Stimulated activated CD8-positive, alpha-beta memory T cell treated with anti-CD3 and anti-CD28 coated beads, Interleukin-4, amount 100 ng/mL, for 48 hours (primary cell): ENCODE measurements around the gene PREX1.

Experiments used
- DNase-seq: peaks from one replicate; pipeline ENCODE4 v3.0.0-alpha.2; 2020

Gene PREX1

DNA sequence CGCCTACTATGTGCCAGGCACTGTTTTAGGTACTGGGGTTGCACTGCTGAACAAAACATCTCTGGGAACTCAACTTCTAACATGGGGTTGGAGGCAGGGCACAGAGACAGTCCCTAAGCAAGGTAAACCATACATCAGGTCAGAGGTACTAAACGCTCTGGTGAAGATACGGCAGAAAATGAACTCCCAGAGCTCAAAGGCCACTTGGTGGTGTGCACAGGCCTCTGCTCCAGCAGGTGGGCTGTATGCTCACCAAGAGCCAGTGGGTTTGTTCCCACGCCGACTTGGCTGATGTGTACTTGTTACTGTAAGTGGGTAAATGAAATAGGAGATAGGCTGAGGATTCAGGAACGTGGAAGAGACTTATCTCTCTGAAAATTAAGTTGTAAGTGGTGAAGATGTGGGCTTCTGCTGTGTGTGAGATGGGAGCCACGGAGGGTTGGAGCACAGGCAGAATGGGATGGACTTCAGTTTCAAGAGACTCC lies 133.4 kb downstream of the PREX1 start:
- DNase-seq: no peak

DNA sequence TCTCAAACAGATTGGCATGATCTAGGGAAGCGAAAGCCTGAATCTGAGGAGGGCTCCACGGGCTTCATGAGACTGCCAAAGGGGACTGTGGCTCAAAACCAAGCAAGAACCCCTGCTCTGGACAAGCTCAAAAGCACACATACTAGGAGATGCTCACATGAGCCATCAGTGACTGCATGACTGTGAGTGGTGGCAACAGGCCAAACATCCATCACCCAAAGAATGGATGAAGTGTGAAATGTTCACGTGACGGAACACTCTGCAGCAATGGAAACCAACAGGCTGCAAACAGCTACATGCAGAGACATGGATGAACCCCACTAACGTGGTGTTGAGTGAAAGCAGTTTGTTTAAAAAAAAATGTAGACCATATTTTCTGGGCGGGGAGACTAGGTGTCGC lies 136.3 kb downstream of the PREX1 start:
- no peak for DNase-seq

DNA sequence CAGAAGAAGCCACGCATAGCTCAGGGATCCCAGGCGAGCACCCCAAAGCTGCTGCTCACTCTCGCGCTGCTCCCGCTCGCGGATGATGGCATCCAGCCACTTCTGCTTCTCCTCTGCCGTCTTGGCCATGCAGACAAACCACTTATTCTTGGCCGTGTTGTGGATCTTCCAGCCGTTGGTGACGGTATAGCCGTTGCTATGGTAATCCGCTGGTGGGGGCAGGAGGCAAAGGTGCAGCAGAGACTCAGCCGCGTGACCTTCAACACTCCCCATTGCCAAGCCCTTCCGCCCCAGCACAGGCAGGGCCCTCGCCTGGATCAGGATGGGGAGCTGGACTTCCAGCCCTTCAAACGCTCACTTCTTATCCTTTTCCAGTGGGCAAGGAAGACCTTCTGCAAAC lies 136.9 kb downstream of the PREX1 start:
- no peak for DNase-seq

DNA sequence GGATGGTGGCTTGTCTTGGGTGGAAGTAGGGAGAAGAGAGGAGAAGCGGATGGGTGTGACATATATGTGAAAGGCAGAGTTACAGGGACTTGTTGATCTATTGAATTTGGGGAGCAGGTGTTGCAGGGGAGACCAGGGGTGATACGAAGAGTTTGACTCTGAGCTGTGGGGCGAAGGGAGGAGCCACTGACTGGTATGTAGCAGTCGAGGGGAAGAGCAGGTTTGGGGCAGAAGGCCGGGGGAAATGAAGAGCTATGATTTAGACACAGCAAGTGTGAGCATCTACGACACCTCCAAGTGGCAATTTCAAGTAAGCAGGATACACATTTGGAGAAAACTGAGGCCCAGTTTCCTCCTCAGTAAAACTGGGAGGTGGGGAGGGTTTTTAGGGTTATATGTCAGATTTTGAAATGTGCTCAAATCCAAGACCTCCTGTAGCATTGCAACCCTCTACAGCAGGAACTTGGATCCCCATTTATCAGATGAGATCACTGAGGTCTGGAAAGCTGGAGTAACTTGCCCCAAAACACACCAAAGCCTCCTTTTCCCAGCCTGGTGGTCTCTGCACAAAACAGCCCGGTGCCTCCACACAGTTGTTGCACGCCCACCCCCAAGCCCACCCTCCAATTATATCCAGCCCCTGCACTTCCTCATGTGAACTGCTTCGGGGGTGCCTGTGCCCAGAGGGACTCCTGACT lies 137.8 kb downstream of the PREX1 start:
- no peak for DNase-seq

DNA sequence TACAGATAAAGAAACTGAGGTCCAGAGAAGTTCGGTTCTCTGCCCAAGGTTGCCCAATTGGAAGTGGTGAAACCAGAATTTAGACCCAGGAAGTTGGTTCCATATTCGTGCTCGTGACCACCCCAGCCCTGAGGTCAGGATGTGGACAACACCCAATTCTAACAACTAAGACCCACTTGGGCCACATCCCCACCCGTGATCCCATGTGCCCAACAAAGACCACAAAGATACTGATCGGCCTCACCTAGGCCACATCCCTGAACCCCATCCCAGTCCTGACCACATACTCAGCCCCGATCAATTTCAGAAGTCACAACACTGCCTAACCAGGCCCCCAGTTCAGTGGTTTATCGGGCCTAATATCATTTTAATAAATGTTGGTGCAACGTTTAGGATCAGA lies 138.4 kb downstream of the PREX1 start:
- no peak for DNase-seq

DNA sequence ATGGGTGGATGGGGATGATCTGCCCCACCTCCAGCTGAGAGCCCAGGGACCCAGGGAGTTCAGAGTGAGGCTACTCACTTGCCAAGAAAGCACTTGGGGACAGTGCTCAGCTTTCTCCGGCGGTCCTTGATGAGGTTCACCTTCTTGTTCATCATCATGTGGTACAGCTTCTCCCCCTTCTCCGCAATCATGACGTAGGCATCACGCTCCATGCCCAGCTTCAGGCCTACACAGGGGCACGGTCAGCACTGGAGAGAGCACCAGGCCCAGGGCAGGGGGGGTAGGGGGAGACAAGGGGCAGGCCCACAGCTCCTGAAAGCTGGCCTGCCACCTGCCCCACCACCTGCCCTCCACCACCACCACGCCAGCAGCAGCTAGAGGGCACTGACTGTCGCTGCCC lies 139.2 kb downstream of the PREX1 start:
- no peak for DNase-seq

DNA sequence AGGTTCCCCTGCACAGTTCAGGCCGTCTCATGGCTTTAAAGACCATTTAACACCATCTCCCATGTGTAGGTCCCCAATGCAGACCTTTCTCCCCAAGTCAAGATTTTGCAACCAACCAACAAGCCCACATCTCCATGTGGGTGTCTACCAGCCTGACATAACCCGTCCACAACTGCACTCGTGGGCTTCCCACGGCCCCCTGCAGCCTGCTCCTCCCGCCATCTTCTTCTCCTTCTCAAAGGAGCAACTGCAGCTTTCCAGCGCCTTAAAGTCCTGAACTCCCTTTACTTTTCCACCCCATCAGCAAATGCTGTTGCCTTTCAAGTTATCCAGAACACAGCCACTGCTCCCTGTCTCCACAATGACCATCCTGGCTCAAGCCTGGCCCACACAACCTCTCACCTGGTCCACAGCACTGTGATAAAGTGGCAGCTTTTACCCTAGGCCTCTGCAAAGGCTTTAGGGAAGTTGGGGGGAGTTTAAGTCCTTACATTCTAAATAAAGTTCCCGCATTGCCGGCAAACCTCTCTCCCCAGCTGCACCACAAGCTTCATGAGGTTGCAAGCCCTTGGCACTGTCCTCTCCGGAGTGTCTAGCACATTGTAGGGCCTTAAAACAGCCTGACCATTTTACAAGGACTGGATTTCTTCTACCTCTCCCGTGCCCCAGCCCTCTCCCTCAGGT lies 140.5 kb downstream of the PREX1 start:
- no peak for DNase-seq

DNA sequence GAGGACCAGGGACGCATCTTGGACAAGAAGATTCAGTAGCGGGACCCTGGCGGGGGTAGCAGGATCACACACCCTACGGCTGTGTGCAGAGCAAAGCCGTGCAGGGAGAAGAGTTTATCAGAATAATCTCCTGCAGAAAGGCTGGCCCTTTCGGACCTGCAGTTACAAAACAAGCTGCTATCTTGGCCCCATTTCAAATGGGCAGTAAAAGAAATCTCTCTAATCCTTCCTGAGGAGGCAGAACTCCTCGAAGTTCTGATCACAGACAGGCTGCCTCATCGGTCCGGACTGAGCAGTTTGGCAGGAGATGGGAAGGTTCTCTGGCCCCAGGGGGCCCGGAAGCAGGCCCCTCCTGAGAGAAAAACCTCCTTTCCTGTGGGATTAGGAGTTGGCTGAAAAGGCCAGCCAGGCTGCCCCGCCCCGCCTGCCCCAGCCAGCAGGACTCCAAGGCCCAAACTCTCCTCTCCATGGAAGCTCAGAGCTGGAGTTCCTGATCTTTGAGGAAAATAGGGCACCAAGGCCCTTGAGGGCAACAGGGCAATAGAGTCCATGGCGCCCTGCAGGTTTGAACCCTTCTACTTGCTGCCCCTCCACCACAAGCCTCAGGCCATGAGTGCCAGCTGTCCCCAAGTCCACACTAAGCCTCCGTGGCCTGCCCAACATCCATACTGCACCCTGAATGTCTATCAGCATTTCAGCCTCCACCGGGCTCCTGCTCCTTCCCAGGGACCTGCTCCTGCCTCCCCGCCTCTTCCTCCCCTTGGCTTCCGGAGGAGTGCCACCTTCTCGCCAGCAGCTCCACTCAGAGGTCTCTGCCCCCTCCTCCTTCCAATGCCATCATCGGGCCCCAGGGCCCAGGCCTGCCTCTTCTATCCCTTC lies 141.3 kb downstream of the PREX1 start:
- DNase-seq: no peak

DNA sequence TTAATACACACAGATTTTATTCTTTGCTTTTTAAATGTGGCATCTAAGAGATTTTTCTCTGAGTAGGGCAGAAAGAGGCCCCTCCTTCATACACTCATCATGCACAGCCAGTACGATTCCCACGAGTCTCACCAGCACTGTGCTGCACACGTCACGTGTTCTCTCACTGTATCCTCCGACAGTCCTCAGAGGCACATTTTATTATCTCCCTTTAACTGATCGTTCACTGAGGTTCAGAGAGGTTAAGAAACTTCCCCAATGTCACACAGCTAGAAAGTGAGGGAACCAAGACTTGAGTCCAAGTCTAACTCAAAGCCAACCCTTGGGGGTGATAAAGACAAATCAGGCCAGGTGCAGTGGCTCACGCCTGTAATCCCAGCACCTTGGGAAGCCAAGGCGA lies 142.5 kb downstream of the PREX1 start:
- no peak for DNase-seq

DNA sequence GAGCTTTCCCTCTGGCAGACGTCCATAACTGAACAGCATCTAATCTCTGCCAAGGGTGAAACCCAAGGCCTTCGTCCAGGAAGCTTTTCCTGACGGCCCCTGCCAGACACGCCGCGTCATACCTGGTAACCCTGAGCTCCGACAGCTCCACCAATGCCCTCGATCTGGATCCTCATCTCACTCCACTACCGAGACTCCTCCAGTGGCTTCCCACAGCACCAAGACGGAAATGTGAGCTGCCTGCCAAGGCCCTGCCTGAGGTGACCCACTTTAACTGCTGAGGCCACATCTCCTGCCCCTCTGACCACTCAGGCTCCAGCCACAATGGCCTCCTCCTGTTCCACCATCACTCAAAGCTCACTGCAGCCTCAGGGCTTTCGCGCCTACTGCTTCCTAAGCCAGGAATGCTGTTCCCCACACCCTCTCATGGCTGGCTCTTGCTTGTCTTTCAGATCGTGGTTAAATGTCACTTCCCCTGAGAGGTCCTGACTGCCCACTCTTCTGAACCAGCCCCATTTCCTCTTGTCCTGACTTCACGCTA lies 143.2 kb downstream of the PREX1 start:
- no peak for DNase-seq

DNA sequence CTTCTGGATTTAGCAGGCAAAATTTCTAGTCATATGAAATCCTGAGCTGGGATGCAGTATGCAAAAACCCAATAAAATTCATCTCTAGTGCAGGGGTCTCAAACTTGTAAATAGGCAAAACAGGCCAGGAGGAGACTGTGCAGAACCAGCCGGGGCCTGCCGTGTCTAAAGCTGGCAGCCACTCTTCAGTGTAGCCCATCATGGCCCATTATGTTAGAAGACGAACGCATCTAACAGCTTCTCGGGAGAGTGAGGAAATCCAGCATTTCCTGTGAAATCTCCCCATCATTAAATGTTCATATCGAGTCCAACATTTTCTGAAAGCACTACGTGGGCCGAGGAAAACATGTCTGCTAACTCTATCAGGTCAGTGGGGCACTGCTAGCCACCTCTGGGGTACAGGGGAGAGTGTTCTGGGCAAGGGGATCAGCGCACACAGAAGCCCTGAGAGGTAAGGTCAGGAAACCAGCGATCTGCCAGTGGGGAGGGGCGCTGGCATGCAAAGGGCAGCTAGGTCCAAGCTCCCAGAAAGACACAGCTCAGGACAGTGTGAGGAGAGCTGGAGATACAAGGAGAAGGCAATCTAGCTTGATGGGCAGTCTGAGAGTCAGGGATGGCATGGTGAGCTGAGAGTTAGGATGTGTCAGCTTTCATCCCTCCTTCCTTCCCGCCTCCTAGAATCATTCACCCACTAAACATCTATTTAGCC lies 144.2 kb downstream of the PREX1 start:
- no peak for DNase-seq

DNA sequence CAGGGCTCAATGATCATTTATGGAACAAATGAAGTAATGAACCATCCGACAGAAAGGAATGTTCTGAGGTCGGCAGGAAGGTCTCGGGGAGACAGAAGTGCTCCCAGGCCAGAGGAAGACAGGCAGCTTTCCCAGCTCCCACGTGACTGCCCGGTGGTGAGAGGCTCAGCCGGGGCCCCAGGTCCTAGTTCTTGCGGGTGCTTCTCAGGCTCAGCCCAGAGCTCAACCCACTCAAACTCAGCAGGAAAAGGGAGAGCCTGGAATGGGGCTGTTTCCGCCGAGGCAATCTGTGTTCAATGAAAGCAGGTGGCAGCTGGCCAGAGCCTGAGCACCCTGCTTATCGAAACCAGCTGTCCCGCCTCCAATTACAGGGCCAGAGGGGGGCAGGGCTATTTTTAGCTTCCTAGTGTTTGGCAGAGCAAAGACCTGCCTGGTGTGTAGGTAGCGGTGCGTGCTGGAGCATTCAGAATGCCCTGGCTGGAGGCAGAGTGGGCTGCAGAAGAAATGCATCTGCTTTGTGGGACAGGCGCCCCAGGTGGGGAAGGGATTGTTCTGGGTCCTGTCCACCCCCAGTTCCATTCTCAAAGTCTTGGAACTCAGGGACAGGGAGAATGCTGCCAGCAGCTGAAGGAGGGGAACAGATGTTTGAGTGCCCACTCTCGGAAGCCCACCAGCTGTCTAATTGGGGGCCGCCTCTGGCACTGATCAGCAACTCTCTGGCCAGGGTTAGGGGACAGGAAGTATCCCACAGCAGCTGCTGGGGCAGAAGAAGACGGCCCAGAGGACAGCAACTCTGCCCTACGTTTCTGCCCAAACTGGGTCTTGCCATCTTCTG lies 145.1 kb downstream of the PREX1 start:
- DNase-seq: no peak

DNA sequence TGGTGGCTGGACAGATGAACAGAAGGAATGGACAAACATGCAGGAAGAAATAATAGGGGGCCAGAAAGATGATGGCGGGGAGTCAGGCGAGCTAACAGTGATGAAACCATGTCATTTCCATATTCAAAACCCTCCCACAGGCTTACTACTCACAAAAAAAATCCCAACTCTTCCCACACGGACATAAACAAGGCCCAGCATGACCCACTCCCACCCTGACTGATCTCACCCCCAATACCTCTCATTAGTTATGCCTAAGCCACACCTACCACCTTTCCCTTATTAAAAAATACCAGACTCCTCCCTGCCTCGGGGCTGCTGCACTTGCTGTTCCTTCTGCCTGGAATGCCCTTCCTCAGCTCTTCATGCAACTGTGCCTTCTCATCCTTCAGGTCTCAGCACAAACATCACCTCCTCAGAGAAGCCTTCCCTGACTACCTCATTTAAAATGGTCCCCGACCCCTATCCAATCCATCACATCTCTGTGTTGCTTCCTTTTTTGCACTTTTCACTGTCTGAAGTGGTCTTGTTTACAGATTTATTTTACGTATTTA lies 145.8 kb downstream of the PREX1 start:
- no peak for DNase-seq

DNA sequence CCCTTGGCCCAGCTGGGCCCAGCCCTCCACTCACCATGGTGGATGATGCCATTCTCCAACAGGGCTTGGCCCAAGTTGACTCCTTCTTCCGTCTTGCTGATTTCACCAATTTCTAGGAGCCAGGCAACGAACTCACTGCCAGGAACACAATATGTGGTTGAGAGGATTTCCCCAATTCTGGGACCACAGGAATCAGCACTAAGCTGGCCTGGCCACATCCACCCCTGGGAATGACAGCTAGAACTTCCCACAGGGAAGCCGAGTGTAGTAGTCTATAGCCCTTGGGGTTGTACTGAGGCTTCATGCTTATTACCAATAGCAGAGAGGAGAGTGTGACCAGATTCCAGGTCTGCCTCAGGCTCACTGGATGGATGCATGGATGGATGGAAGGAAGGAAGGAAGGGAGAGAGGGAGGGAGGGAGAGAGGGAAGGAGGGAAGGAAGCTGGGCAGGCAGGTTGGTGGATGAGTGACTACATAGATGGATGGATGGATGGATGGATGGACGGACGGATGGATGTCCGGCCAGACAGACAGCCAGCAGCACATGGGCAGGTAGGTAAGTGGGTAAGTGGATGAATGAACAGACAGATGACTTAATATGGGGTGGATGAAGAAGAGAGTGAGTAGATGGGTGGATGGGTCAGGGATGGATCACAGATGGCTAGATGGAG lies 146.5 kb downstream of the PREX1 start:
- no peak for DNase-seq

DNA sequence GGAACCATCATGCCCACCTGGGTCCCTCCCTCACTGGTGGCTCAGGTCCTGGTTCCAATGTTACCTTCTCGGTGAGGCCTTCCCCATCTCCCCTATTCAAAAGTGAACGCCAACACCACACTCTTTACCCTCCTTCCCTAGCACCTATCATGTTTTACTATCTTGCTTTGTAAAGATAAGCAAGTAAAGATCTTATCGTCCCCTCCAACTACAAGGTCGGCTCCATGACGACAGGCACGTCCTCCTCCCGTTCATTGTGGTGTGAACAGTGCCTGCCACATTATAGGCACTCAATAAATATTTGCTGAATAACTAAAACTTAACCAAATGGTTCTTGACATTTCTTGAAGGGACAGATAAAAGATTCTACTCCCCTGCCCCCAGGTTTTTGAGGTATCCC lies 147.1 kb downstream of the PREX1 start:
- DNase-seq: no peak

DNA sequence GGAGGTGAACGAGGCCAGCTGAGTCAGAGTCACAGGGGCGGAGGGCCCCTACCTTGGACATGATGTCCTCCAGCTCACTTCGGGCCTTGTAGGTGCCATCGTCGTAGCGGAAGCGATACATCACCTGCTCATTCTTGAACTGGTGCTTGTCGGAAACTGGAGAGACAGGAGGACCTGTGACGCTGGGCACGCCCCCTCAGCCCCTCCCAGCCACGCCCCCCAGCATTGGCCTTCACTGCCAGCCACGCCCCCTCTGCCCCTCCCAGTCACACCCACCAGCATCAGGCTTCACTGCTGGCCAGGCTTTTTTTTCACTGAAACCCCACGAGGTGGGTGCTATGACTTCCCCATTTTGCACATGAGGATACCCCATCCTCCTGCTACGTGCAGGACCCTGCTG lies 148.2 kb downstream of the PREX1 start:
- DNase-seq: peak; percentile 46

DNA sequence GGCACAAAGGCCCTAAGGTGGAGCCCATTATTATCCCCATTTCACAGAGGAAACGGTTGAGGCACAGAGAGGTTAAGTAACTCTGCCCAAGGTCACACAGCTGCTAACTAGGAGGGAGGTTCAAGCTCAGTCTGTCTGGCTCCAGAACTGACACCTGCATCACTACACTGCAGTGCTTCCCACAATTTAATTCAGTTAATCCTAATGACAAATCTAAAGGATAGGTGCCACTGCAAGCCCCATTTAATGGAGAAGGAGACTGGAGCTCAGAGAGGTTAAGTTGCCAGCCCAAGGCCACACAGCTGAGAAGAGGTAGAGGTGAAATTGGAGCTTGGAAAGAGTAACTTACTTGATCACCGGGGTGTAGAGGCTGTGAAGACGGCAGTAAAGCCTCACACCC lies 148.8 kb downstream of the PREX1 start:
- no peak for DNase-seq

DNA sequence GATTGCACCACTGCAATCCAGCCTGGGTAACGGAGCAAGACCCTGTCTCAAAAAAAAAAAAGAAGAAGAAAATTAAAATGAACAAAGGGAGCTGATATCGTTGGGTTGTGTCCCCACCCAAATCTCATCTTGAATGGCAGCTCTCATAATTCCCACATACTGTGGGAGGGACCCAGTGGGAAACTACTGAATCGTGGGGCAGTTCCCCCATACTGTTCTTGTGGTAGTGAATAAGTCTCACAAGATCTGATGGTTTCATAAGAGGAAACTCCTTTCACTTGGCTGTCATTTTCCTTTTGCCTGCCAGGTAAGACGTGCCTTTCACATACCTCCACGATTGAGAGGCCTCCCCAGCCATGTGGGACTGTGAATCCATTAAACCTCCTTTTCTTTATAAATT lies 149.4 kb downstream of the PREX1 start:
- DNase-seq: no peak

DNA sequence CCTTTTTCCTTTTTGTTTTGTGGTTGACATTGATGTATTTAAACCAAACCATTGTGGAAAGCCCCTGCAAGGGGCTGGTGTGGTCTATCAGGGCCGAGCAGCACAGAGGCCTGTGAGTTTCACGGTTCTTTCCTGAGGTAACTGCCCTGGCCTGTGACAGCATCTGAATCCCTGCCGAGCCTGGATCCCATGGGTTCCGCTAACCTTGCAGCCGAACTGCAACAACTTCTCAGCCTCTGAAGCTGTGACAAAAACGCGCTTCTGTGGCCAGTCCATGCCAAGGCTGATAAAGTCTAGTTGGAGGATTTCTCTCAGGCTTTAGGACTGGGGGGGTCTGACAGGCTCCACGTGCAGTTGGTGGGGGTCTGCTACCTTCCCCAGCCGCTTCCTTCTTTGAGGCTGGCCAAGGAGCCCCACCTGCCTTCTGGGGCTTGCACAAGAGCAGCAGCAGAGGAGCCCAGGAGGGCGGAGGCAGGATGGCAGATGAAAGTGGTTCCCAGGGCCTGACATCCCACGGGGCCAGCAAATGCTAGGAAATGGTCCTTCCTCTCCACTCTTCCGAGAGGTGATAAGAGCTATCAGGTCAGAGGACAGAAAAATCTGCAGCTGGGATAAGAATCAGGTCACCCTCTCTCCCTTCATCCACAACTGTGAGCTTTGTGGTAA lies 150.9 kb downstream of the PREX1 start:
- no peak for DNase-seq

DNA sequence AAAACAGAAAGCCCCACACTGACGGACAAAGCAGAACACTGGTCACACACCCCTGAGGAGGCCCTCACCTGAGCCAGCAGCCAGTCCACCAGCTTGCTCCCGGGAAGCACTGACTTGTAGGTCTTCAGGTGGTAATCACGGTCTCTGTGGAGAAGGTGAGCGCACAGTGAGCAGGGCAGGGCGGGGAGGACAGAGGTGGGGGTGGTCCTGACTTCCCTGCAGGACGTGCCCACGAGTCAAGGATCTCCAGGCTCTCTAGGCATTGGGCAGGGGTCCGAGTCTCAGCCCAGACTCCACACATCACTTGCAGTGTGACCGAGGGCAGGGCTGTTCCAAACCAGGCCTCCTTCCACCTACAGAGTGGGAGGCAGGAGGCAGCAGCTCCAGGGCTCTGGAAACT lies 151.7 kb downstream of the PREX1 start:
- DNase-seq: no peak
